NT2/D1 (cell line): ENCODE data around the gene MLXIP.

Experiments used
- DNase-seq: peaks from one replicate; pipeline ENCODE4 v3.0.0-alpha.2; 2011; ENCODE audit warnings: low read depth, low spot score
- H3K27me3 ChIP-seq: 2 replicates; pipeline ENCODE4 v1.6.0; 2011; ENCODE audit warnings: mild to moderate bottlenecking; ENCODE audit not compliant: insufficient read length, insufficient read depth
- H3K36me3 ChIP-seq: 2 replicates; pipeline ENCODE4 v1.6.1; 2011; ENCODE audit warnings: mild to moderate bottlenecking, low read length, mixed read lengths; ENCODE audit not compliant: insufficient read depth, insufficient read length
- H3K4me1 ChIP-seq: 2 replicates; pipeline ENCODE4 v1.5.1; 2011; ENCODE audit not compliant: insufficient read depth, insufficient read length
- H3K4me3 ChIP-seq: 2 replicates; pipeline ENCODE4 v1.5.1; 2011; ENCODE audit warnings: low read depth; ENCODE audit not compliant: insufficient read length
- H3K9ac ChIP-seq: 2 replicates; pipeline ENCODE4 v1.6.0; 2011; ENCODE audit warnings: low read depth; ENCODE audit not compliant: insufficient read length
- H3K9me3 ChIP-seq: 2 replicates; pipeline ENCODE4 v1.5.1; 2011; ENCODE audit warnings: mild to moderate bottlenecking, low read length; ENCODE audit not compliant: insufficient read depth
- SUZ12 ChIP-seq: IDR thresholded peaks from 2 replicates; pipeline ENCODE4 v1.6.1; 2011; ENCODE audit not compliant: insufficient read length, insufficient read depth; ENCODE audit errors: extremely low read depth
- YY1 ChIP-seq: IDR thresholded peaks from 2 replicates; pipeline ENCODE4 v1.6.1; 2011; ENCODE audit not compliant: insufficient read length, insufficient read depth
- ZNF274 ChIP-seq: IDR thresholded peaks from 2 replicates; pipeline ENCODE4 v1.6.1; 2011; ENCODE audit warnings: mild to moderate bottlenecking, low read depth, low read length

Gene MLXIP

GRCh38 chr12:122125452-122126341 is 47.1 kb downstream of the MLXIP start:
- Histone ChIP-seq H3K36me3 (peaks cover 38% of the 10 kb centered on the region), H3K27me3 (no peaks in the 10 kb centered on the region), H3K4me3 (no peak overlapping the region), H3K9ac (no peak overlapping the region), H3K4me1 (peaks cover 13% of the 10 kb centered on the region), H3K9me3 (no peaks in the 10 kb centered on the region)
- no peak for TF ChIP-seq SUZ12
- TF ChIP-seq YY1 = no peak
- no peak for DNase-seq

GRCh38 chr12:122126342-122126635 is 47.7 kb downstream of the MLXIP start:
- TF ChIP-seq ZNF274 (no peak), SUZ12 (no peak), YY1 (no peak)
- DNase-seq = no peak
- Histone ChIP-seq H3K27me3 (no peaks in the 10 kb centered on the region), H3K9ac (no peak overlapping the region), H3K9me3 (no peaks in the 10 kb centered on the region), H3K4me1 (peaks cover 13% of the 10 kb centered on the region), H3K4me3 (no peak overlapping the region), H3K36me3 (peaks cover 41% of the 10 kb centered on the region)

- Histone ChIP-seq H3K9ac (no peak overlapping the region), H3K36me3 (peaks cover 45% of the 10 kb centered on the region), H3K27me3 (no peaks in the 10 kb centered on the region), H3K4me1 (peaks cover 13% of the 10 kb centered on the region), H3K4me3 (no peak overlapping the region), H3K9me3 (no peaks in the 10 kb centered on the region)
- no peak for DNase-seq
- TF ChIP-seq ZNF274 = no peak
- no peak for TF ChIP-seq SUZ12
- TF ChIP-seq YY1 = no peak
Observed at GRCh38 chr12:122126713-122127597, 48.4 kb downstream of the MLXIP start.

GRCh38 chr12:122127839-122128238 is 49.3 kb downstream of the MLXIP start:
- Histone ChIP-seq H3K27me3 (no peaks in the 10 kb centered on the region), H3K36me3 (peaks cover 54% of the 10 kb centered on the region), H3K4me1 (peaks cover 13% of the 10 kb centered on the region), H3K9me3 (no peaks in the 10 kb centered on the region), H3K9ac (no peak overlapping the region), H3K4me3 (no peak overlapping the region)
- no peak for TF ChIP-seq SUZ12
- TF ChIP-seq ZNF274 = no peak
- TF ChIP-seq YY1 = no peak
- no peak for DNase-seq

GRCh38 chr12:122128481-122128880 is 49.9 kb downstream of the MLXIP start:
- no peak overlapping the region for H3K9ac ChIP-seq
- TF ChIP-seq SUZ12 = no peak
- TF ChIP-seq ZNF274 = no peak
- TF ChIP-seq YY1 = no peak
- no peak overlapping the region for H3K4me3 ChIP-seq
- H3K27me3 ChIP-seq = no peaks in the 10 kb centered on the region
- DNase-seq = no peak
- H3K36me3 ChIP-seq = peaks cover 61% of the 10 kb centered on the region
- no peaks in the 10 kb centered on the region for H3K9me3 ChIP-seq
- H3K4me1 ChIP-seq = peaks cover 12% of the 10 kb centered on the region

GRCh38 chr12:122129131-122129530 is 50.6 kb downstream of the MLXIP start:
- TF ChIP-seq YY1 (no peak), ZNF274 (no peak), SUZ12 (no peak)
- DNase-seq = no peak
- Histone ChIP-seq H3K4me3 (no peak overlapping the region), H3K27me3 (no peaks in the 10 kb centered on the region), H3K36me3 (peaks cover 67% of the 10 kb centered on the region), H3K9ac (no peak overlapping the region), H3K4me1 (peaks cover 8% of the 10 kb centered on the region), H3K9me3 (no peaks in the 10 kb centered on the region)

GRCh38 chr12:122130150-122130549 is 51.6 kb downstream of the MLXIP start:
- no peak overlapping the region for H3K4me3 ChIP-seq
- H3K36me3 ChIP-seq = peaks cover 72% of the 10 kb centered on the region
- H3K9me3 ChIP-seq = no peaks in the 10 kb centered on the region
- H3K9ac ChIP-seq = no peak overlapping the region
- TF ChIP-seq SUZ12 = no peak
- TF ChIP-seq ZNF274 = no peak
- TF ChIP-seq YY1 = no peak
- no peak for DNase-seq
- H3K4me1 ChIP-seq = peaks cover 8% of the 10 kb centered on the region
- H3K27me3 ChIP-seq = no peaks in the 10 kb centered on the region
